ENCODE results near the gene SRPK3. TPM values are rescaled to one million over a fixed set of nuclear protein-coding genes. Genes with fewer than 3 reads are reported as not detected.

Gene SRPK3
- polyA plus RNA-seq, 1 donor from 2014 or later = not detected

DNA sequence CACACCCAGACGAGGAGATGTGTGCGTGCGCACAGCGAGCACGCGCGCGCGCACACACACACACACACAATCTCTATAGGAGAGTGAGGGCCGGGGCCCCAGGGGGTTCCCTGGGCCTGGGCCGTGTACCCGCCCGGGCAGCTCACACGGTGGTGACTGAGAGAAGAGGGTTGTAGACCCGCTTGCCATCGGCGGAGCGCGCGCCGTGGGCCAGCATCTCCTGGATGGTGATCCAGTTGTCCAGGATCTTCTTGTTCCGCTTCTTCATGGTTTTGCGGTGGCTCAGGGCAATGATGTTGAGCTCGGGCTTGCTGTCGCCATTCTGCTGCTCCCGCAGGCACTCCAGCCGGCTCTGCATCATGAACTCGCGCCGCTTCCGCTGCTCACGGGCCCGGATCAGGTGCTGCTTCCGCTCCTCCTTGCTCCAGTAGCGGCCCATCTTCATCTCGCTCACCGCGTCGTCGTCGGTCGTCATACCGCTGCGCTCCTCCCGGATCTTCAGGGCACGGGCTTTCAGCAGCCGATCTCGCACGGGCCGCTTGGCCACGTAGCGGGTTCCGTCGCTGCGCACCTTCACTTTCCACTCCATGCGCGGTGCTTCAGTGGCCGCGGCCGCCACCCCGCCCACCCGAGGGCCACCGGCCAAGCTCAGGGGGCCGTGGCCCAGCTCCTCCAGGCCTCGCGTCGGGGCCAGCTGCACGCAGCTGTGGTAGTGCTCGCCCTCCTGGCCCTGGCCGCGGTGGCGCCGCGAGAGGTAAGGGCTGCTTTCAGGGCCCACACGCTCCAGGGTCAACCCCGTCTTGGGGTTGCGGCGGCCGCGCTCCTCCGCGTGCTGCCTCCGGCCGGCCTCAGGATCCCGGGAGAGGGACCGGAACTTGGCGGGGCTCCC is 22.6 kb downstream of the SRPK3 start:
- Histone ChIP-seq H3F3A (ENCODE audit: insufficient read depth, low read length, poor library complexity, severe bottlenecking) (no peaks in the 10 kb centered on the region), H3K9ac (ENCODE audit: low read length) (no peak overlapping the region), H3K9me3 (ENCODE audit: low read length) (no peaks in the 10 kb centered on the region), H4K20me1 (ENCODE audit: insufficient read depth) (no peaks in the 10 kb centered on the region), H3K4me2 (ENCODE audit: low read length) (no peak overlapping the region), H3K27me3 (ENCODE audit: insufficient read depth, low read depth, low read length) (no peaks in the 10 kb centered on the region), H3K9me2 (ENCODE audit: insufficient read depth, low read length) (no peaks in the 10 kb centered on the region), H3K36me3 (ENCODE audit: insufficient read depth, low read length) (no peaks in the 10 kb centered on the region), H3K79me2 (replicated peaks; ENCODE audit: insufficient read depth, low read length) (peaks cover 5% of the 10 kb centered on the region), H3K27ac (ENCODE audit: low read length) (no peak overlapping the region), H2AFZ (ENCODE audit: low read depth, low read length) (no peak overlapping the region), H3K4me3 (ENCODE audit: low read length) (no peak overlapping the region)
- TF ChIP-seq TAF1 (IDR thresholded peaks at IDR 0.05; ENCODE audit: low read depth) (no peak), EP300 (conservative IDR thresholded peaks at IDR 0.05; ENCODE audit: poor library complexity, severe bottlenecking) (no peak), SMC3 (conservative IDR thresholded peaks at IDR 0.05; ENCODE audit: poor library complexity) (no peak), POLR2AphosphoS5 (IDR thresholded peaks at IDR 0.05) (no peak), MXI1 (conservative IDR thresholded peaks at IDR 0.05; ENCODE audit: poor library complexity, severe bottlenecking) (no peak), RAD21 (conservative IDR thresholded peaks at IDR 0.05) (no peak), EZH2 (IDR thresholded peaks at IDR 0.05; ENCODE audit: borderline replicate concordance, insufficient read depth, low read length, poor library complexity, severe bottlenecking) (no peak)
- TF ChIP-seq, protein P1, sequence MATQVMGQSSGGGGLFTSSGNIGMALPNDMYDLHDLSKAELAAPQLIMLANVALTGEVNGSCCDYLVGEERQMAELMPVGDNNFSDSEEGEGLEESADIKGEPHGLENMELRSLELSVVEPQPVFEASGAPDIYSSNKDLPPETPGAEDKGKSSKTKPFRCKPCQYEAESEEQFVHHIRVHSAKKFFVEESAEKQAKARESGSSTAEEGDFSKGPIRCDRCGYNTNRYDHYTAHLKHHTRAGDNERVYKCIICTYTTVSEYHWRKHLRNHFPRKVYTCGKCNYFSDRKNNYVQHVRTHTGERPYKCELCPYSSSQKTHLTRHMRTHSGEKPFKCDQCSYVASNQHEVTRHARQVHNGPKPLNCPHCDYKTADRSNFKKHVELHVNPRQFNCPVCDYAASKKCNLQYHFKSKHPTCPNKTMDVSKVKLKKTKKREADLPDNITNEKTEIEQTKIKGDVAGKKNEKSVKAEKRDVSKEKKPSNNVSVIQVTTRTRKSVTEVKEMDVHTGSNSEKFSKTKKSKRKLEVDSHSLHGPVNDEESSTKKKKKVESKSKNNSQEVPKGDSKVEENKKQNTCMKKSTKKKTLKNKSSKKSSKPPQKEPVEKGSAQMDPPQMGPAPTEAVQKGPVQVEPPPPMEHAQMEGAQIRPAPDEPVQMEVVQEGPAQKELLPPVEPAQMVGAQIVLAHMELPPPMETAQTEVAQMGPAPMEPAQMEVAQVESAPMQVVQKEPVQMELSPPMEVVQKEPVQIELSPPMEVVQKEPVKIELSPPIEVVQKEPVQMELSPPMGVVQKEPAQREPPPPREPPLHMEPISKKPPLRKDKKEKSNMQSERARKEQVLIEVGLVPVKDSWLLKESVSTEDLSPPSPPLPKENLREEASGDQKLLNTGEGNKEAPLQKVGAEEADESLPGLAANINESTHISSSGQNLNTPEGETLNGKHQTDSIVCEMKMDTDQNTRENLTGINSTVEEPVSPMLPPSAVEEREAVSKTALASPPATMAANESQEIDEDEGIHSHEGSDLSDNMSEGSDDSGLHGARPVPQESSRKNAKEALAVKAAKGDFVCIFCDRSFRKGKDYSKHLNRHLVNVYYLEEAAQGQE (IDR thresholded peaks at IDR 0.05; ENCODE audit: borderline replicate concordance) = no peak
- TF ChIP-seq, protein P2, sequence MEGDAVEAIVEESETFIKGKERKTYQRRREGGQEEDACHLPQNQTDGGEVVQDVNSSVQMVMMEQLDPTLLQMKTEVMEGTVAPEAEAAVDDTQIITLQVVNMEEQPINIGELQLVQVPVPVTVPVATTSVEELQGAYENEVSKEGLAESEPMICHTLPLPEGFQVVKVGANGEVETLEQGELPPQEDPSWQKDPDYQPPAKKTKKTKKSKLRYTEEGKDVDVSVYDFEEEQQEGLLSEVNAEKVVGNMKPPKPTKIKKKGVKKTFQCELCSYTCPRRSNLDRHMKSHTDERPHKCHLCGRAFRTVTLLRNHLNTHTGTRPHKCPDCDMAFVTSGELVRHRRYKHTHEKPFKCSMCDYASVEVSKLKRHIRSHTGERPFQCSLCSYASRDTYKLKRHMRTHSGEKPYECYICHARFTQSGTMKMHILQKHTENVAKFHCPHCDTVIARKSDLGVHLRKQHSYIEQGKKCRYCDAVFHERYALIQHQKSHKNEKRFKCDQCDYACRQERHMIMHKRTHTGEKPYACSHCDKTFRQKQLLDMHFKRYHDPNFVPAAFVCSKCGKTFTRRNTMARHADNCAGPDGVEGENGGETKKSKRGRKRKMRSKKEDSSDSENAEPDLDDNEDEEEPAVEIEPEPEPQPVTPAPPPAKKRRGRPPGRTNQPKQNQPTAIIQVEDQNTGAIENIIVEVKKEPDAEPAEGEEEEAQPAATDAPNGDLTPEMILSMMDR (IDR thresholded peaks at IDR 0.05; ENCODE audit: poor library complexity, severe bottlenecking) = no peak

DNA sequence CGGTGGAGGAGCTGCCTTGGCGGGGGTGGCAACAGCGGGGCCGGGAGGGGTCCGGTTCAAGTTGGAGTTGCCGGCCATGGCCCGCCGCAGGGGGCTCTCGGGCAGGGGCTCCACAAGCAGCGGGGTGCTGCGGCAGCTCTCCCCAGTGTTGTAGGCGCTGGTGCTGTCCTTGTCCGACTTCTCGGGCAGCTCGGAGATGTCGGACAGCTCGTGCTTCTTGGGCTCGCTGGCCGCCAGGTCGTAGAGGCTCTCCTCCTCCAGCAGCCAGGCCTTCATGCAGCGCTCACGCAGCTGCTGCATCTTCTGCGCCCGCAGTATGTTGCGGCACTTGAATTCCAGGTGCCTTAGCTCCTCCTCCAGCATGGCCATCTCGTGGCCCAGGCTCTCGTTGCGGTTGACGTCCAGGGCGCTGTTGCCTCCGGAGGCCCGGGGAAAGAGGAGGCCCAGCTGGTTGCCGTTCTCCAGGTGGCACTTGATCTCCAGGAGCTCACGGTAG is 23.3 kb downstream of the SRPK3 start:
- no peak overlapping the region for H3K9ac ChIP-seq (ENCODE audit: low read length)

More for the DNA sequence above, 23.3 kb downstream of the SRPK3 start:
- no peaks in the 10 kb centered on the region for H3K9me3 ChIP-seq (ENCODE audit: low read length)
- H3K4me3 ChIP-seq (ENCODE audit: low read length) = no peak overlapping the region
- H2AFZ ChIP-seq (ENCODE audit: low read depth, low read length) = no peak overlapping the region
- TF ChIP-seq SMC3 (conservative IDR thresholded peaks at IDR 0.05; ENCODE audit: poor library complexity) = no peak
- TF ChIP-seq, protein P2 (IDR thresholded peaks at IDR 0.05; ENCODE audit: poor library complexity, severe bottlenecking) = no peak
- no peak for TF ChIP-seq EZH2 (IDR thresholded peaks at IDR 0.05; ENCODE audit: borderline replicate concordance, insufficient read depth, low read length, poor library complexity, severe bottlenecking)
- no peak for TF ChIP-seq MXI1 (conservative IDR thresholded peaks at IDR 0.05; ENCODE audit: poor library complexity, severe bottlenecking)
- TF ChIP-seq POLR2AphosphoS5 (IDR thresholded peaks at IDR 0.05) = no peak
- TF ChIP-seq EP300 (conservative IDR thresholded peaks at IDR 0.05; ENCODE audit: poor library complexity, severe bottlenecking) = no peak
- no peak for TF ChIP-seq TAF1 (IDR thresholded peaks at IDR 0.05; ENCODE audit: low read depth)
- H3K27ac ChIP-seq (ENCODE audit: low read length) = no peak overlapping the region
- peaks cover 9% of the 10 kb centered on the region for H3K79me2 ChIP-seq (replicated peaks; ENCODE audit: insufficient read depth, low read length)
- no peak overlapping the region for H3K4me2 ChIP-seq (ENCODE audit: low read length)
- no peaks in the 10 kb centered on the region for H3K36me3 ChIP-seq (ENCODE audit: insufficient read depth, low read length)
- no peaks in the 10 kb centered on the region for H3K9me2 ChIP-seq (ENCODE audit: insufficient read depth, low read length)
- no peaks in the 10 kb centered on the region for H3F3A ChIP-seq (ENCODE audit: insufficient read depth, low read length, poor library complexity, severe bottlenecking)
- no peaks in the 10 kb centered on the region for H4K20me1 ChIP-seq (ENCODE audit: insufficient read depth)
- H3K27me3 ChIP-seq (ENCODE audit: insufficient read depth, low read depth, low read length) = no peaks in the 10 kb centered on the region
